Measurements from ENCODE around the gene VWA3A.

Gene VWA3A

GRCh38 chr16:22204091-22204655, 111.8 kb downstream of the VWA3A start:
- no peak for DNase-seq (ENCODE audit: low read depth)

GRCh38 chr16:22205577-22206012, 113.3 kb downstream of the VWA3A start:
- no peak for DNase-seq (ENCODE audit: low read depth)

- DNase-seq (ENCODE audit: low read depth) = peak; percentile 95
Observed at GRCh38 chr16:22206013-22206841, 113.9 kb downstream of the VWA3A start, which contains the start of gene EEF2K. EEF2K (plus strand) TSS chr16:22206278; CDS start chr16:22225730, 19,452 bp downstream.
